AG04450 (cell line): Measurements from ENCODE around the gene AMPH. TPM values are rescaled to one million over a fixed set of nuclear protein-coding genes. Genes with fewer than 3 reads are reported as not detected.

ENCODE experiments used
- CTCF ChIA-PET: fragments of 300-600, 350-600 bp; formaldehyde crosslinking; extraction: SDS; loops from one replicate; lab custom pipeline; 2022; ENCODE audit warnings: antibody characterized with exemption, inconsistent platforms; lab: Charles Lee
- POLR2A ChIA-PET: fragments of 350-600 bp; formaldehyde crosslinking; extraction: SDS; loops from one replicate; lab custom pipeline; 2021; ENCODE audit warnings: antibody characterized with exemption, inconsistent platforms; lab: Yijun Ruan, JAX
- DNase-seq: peaks from one replicate; pipeline ENCODE4 v3.0.0-alpha.2; 2011; ENCODE audit warnings: low read depth, low spot score
- H3K27ac ChIP-seq: one replicate; pipeline ENCODE4 v1.5.1; 2012; ENCODE audit warnings: low read depth, low read length, control low read depth
- H3K27me3 ChIP-seq: one replicate; pipeline ENCODE4 v1.6.0; 2012; ENCODE audit warnings: low read length; ENCODE audit not compliant: control insufficient read depth, insufficient read depth
- H3K4me3 ChIP-seq: 2 replicates; pipeline ENCODE4 v1.5.1; 2011; ENCODE audit warnings: mild to moderate bottlenecking, low read depth, low read length, control low read depth
- H3K9me3 ChIP-seq: 2 replicates; pipeline ENCODE4 v1.5.1; 2012; ENCODE audit warnings: low read length; ENCODE audit not compliant: control insufficient read depth, insufficient read depth
- CTCF ChIP-seq: IDR thresholded peaks from 2 replicates; pipeline ENCODE4 v1.5.1; 2011; ENCODE audit warnings: low read depth, low read length, control low read depth, inconsistent platforms
- polyA plus RNA-seq: library from polyadenylated mRNA; depleted of rRNA; stranded (reverse); fragments of >200 nt; gene quantifications from 2 replicates; pipeline ENCODE4 v1.2.3, GENCODE V29; 2011

The AMPH gene
- polyA plus RNA-seq, 1 experiment: 19.5 TPM

GRCh38 chr7:38506756-38507155, 124.4 kb downstream of the AMPH start:
- H3K27me3 ChIP-seq: no peaks in the 10 kb centered on the region
- H3K9me3 ChIP-seq: no peaks in the 10 kb centered on the region
- no peak for DNase-seq
- no peak overlapping the region for H3K27ac ChIP-seq
- no peak for TF ChIP-seq CTCF
- no peak overlapping the region for H3K4me3 ChIP-seq
- POLR2A ChIA-PET: no interaction called here
- CTCF ChIA-PET: no interaction called here

GRCh38 chr7:38506004-38506403, 125.2 kb downstream of the AMPH start:
- ChIA-PET POLR2A (no interaction called here), CTCF (no interaction called here)
- Histone ChIP-seq H3K4me3 (no peak overlapping the region), H3K27me3 (no peaks in the 10 kb centered on the region), H3K27ac (no peak overlapping the region), H3K9me3 (no peaks in the 10 kb centered on the region)
- DNase-seq: no peak
- no peak for TF ChIP-seq CTCF

GRCh38 chr7:38504684-38505083, 126.5 kb downstream of the AMPH start:
- no peak overlapping the region for H3K4me3 ChIP-seq
- ChIA-PET CTCF (no interaction called here), POLR2A (interaction anchor here (0.7 kb wide), 1 partner anchor 52 kb away, joined by 3 read pairs; no protein-coding TSS in a partner anchor)
- TF ChIP-seq CTCF: no peak
- no peaks in the 10 kb centered on the region for H3K9me3 ChIP-seq
- DNase-seq: no peak
- H3K27me3 ChIP-seq: no peaks in the 10 kb centered on the region
- H3K27ac ChIP-seq: no peak overlapping the region

GRCh38 chr7:38502848-38503247, 128.3 kb downstream of the AMPH start:
- TF ChIP-seq CTCF: no peak
- Histone ChIP-seq H3K27me3 (no peaks in the 10 kb centered on the region), H3K9me3 (no peaks in the 10 kb centered on the region), H3K27ac (no peak overlapping the region), H3K4me3 (no peak overlapping the region)
- POLR2A ChIA-PET: no interaction called here
- CTCF ChIA-PET: no interaction called here
- DNase-seq: no peak

GRCh38 chr7:38502289-38502688, 128.9 kb downstream of the AMPH start:
- ChIA-PET POLR2A (no interaction called here), CTCF (interaction anchor here (1.0 kb wide), 1 partner anchor 158 kb away, joined by 3 read pairs; no protein-coding TSS in a partner anchor)
- Histone ChIP-seq H3K27me3 (no peaks in the 10 kb centered on the region), H3K4me3 (no peak overlapping the region), H3K27ac (no peak overlapping the region), H3K9me3 (no peaks in the 10 kb centered on the region)
- no peak for DNase-seq
- no peak for TF ChIP-seq CTCF
